KOPT-K1 (cell line): Measurements from ENCODE around the gene ALOX12.

Experiments used
- H3K27ac ChIP-seq: fragments of 200-600 bp; sonication (generic); 2 replicates; pipeline ENCODE4 v1.5.1; 2016; ENCODE audit warnings: antibody characterized with exemption, mild to moderate bottlenecking, low read depth, low read length; ENCODE audit not compliant: poor library complexity, severe bottlenecking
- H3K36me3 ChIP-seq: fragments of 200-600 bp; sonication (generic); 2 replicates; pipeline ENCODE4 v1.5.1; 2017; ENCODE audit warnings: antibody characterized with exemption, mild to moderate bottlenecking, low read length, moderate library complexity; ENCODE audit not compliant: insufficient read depth
- H3K9me3 ChIP-seq: fragments of 200-600 bp; sonication (generic); 2 replicates; pipeline ENCODE4 v1.5.1; 2017; ENCODE audit warnings: antibody characterized with exemption, low read length, mild to moderate bottlenecking; ENCODE audit not compliant: insufficient read depth, poor library complexity, severe bottlenecking

Gene ALOX12

DNA sequence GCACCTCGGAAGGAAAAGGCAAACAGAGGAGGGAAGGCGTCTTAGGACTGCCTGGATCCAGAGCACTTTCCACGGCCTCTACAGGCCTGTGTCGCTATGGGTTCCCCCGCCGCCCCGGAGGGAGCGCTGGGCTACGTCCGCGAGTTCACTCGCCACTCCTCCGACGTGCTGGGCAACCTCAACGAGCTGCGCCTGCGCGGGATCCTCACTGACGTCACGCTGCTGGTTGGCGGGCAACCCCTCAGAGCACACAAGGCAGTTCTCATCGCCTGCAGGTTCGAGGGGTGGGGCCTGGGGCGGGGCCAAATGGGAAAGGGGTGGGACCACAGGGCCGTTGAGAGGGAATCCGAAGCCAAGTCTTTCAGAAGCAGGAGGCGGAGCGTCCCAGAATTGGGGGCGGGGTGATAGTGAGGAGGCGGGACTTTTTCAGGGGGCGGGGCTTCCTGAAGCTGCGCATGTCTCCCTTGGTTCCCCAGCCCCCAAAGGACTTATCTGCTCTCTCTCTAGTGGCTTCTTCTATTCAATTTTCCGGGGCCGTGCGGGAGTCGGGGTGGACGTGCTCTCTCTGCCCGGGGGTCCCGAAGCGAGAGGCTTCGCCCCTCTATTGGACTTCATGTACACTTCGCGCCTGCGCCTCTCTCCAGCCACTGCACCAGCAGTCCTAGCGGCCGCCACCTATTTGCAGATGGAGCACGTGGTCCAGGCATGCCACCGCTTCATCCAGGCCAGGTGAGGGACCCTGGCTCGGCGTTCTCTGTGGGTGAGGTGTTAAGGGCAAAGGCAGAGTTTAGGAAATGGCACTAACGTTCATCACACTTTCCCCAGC is 27.9 kb downstream of the ALOX12 start:
- Histone ChIP-seq H3K36me3 (no peaks in the 10 kb centered on the region), H3K9me3 (no peaks in the 10 kb centered on the region), H3K27ac (peak overlapping the region; percentile 8)

GRCh38 chr17:7024402-7024785 is 28.5 kb downstream of the ALOX12 start:
- no peaks in the 10 kb centered on the region for H3K36me3 ChIP-seq
- H3K27ac ChIP-seq = no peak overlapping the region
- no peaks in the 10 kb centered on the region for H3K9me3 ChIP-seq

DNA sequence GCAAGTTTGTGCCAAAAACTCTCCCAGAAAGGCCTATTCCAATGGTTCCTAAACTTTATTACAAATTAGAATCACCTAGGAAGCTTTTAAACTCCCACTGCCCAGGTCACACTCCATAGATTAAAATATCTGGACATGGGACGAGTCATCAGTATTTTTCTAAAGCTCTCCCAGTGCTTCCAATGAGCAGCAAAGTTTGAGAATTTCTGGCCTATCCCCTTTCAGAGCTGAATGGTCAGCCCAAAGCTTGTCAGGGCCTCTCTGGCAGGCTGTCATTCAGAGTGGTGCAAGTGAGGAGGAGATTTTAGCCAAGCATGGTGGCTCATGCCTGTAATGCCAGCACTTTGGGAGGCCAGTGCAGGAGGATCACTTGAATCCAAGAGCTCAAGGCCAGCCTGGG is 29.4 kb downstream of the ALOX12 start:
- H3K9me3 ChIP-seq = no peaks in the 10 kb centered on the region
- no peak overlapping the region for H3K27ac ChIP-seq
- no peaks in the 10 kb centered on the region for H3K36me3 ChIP-seq

GRCh38 chr17:7026471-7027115 is 30.7 kb downstream of the ALOX12 start:
- Histone ChIP-seq H3K27ac (no peak overlapping the region), H3K36me3 (no peaks in the 10 kb centered on the region), H3K9me3 (no peaks in the 10 kb centered on the region)

GRCh38 chr17:7027335-7027734 is 31.5 kb downstream of the ALOX12 start:
- H3K9me3 ChIP-seq = no peaks in the 10 kb centered on the region
- H3K27ac ChIP-seq = no peak overlapping the region
- H3K36me3 ChIP-seq = no peaks in the 10 kb centered on the region

- H3K9me3 ChIP-seq = no peaks in the 10 kb centered on the region
- H3K27ac ChIP-seq = peak overlapping the region; percentile 77
- H3K36me3 ChIP-seq = no peaks in the 10 kb centered on the region
Measured at GRCh38 chr17:7029096-7029495, 33.2 kb downstream of the ALOX12 start.

- Histone ChIP-seq H3K9me3 (no peaks in the 10 kb centered on the region), H3K27ac (peak overlapping the region; percentile 77), H3K36me3 (no peaks in the 10 kb centered on the region)
Measured at GRCh38 chr17:7029659-7030058, 33.8 kb downstream of the ALOX12 start.

- no peaks in the 10 kb centered on the region for H3K9me3 ChIP-seq
- no peaks in the 10 kb centered on the region for H3K36me3 ChIP-seq
- H3K27ac ChIP-seq = peak overlapping the region; percentile 90
Measured at GRCh38 chr17:7034955-7035590, 39.2 kb downstream of the ALOX12 start.

DNA sequence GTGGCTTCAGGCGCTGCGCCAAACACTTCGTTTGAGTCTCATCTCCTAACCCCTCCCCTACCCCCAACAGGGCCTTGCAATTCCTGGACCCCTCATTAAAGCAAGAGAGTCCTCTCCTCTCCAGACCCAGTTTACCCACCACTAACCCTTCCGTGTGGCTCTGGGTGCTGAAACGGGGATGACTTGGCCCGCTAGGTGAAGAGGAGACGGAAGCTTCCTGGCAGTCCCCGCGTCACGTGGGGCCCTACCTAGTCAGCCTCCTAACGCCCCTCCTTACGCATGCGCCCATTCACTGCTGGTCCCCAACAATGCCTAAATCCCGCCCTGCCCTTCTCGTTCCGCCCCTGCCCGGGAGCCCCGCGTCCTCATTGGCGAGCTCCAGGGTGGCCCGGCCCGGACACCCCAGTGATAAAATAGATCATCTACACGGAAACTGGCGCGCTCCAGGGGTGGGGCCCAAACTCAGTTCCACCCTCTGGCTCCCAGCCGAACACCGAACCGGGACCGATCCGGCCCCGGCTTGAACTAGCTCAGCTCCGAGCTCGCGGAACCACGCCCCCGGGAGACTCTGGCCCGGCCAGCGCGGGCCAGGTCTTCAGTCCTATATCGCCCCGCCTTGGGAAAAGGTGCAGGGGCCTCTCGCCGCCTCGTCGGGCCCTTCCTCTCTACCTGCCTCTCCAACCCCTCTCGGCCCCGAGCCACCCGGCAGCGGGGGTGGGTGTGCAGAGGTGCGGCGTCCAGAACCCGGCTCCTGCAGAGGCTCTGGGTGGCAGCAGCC is 39.9 kb downstream of the ALOX12 start, which contains the start of gene SLC16A13:
Gene SLC16A13 (plus strand): TSS at position 425 of the 778 bp plus-strand sequence. CDS start 368 bp downstream, outside the sequence.
- peak within 1 kb of the TSS; percentile 90 for H3K27ac ChIP-seq
- H3K36me3 ChIP-seq = no peaks in the 10 kb centered on the region
- H3K9me3 ChIP-seq = no peaks in the 10 kb centered on the region

GRCh38 chr17:7038025-7038862 is 42.4 kb downstream of the ALOX12 start:
- Histone ChIP-seq H3K27ac (no peak overlapping the region), H3K36me3 (no peaks in the 10 kb centered on the region), H3K9me3 (no peaks in the 10 kb centered on the region)

DNA sequence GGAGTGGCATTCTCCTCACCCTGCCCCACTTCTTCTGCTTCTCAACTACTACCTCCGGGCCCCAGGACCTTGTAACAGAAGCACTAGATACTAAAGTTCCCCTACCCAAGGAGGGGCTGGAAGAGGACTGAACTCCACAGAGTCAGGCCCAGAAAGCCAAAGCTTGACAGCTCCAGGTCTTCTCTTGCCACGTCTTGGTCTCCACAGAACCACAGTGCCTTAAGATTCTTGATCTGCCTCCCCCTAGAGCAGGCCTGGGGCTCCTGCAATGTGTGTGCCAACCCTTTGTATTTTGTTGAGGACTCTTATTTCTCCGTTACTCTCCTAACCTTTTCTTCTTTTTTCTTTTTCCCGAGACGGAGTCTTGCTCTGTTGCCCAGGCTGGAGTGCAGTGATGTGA is 44.0 kb downstream of the ALOX12 start:
- Histone ChIP-seq H3K27ac (no peak overlapping the region), H3K9me3 (no peaks in the 10 kb centered on the region), H3K36me3 (no peaks in the 10 kb centered on the region)

- Histone ChIP-seq H3K9me3 (no peaks in the 10 kb centered on the region), H3K36me3 (no peaks in the 10 kb centered on the region), H3K27ac (no peak overlapping the region)
Measured at GRCh38 chr17:7041607-7042500, 46.0 kb downstream of the ALOX12 start.

- Histone ChIP-seq H3K36me3 (no peaks in the 10 kb centered on the region), H3K27ac (no peak overlapping the region), H3K9me3 (no peaks in the 10 kb centered on the region)
Measured at GRCh38 chr17:7042501-7043181, 46.8 kb downstream of the ALOX12 start.
